ENCODE results near the gene XXYLT1.

GRCh38 chr3:195170496-195170895 lies 100.5 kb downstream of the XXYLT1 start:
- no peak for TF ChIP-seq CTCF (IDR thresholded peaks at IDR 0.05; ENCODE audit: control extremely low read depth in 1 of 3, insufficient read depth in 1 of 3, low read depth in 1 of 3, low read length in 3 of 3)
- TF ChIP-seq POLR2AphosphoS5 (IDR thresholded peaks at IDR 0.05; ENCODE audit: low read depth, low read length): no peak
- no peak for TF ChIP-seq POLR2A (IDR thresholded peaks at IDR 0.05; ENCODE audit: control extremely low read depth in 1 of 2, low read depth in 2 of 2, low read length in 2 of 2)
- TF ChIP-seq YY1 (IDR thresholded peaks at IDR 0.05; ENCODE audit: low read depth, low read length): no peak
- TF ChIP-seq ASH2L (IDR thresholded peaks at IDR 0.05; ENCODE audit: low read length): no peak
- TF ChIP-seq SAP30 (IDR thresholded peaks at IDR 0.05; ENCODE audit: insufficient read depth, insufficient replicate concordance, low read length): no peak
- TF ChIP-seq JUND (IDR thresholded peaks at IDR 0.05; ENCODE audit: low read length): no peak
- TF ChIP-seq CREB1 (IDR thresholded peaks at IDR 0.05): no peak
- TF ChIP-seq BRCA1 (IDR thresholded peaks at IDR 0.05; ENCODE audit: low read depth, low read length): no peak
- no peak for TF ChIP-seq CHD7 (IDR thresholded peaks at IDR 0.05; ENCODE audit: insufficient replicate concordance, low read length)
- TF ChIP-seq CBX8 (IDR thresholded peaks at IDR 0.05; ENCODE audit: borderline replicate concordance, low read depth, low read length): no peak
- TF ChIP-seq KDM1A (IDR thresholded peaks at IDR 0.05; ENCODE audit: borderline replicate concordance, low read length): no peak
- TF ChIP-seq E2F6 (IDR thresholded peaks at IDR 0.05): no peak
- TF ChIP-seq RAD21 (IDR thresholded peaks at IDR 0.05 in 1 of 2, conservative IDR thresholded peaks at IDR 0.05 in 1 of 2; ENCODE audit: low read depth in 2 of 2, low read length in 2 of 2): no peak
